SK-N-SH (cell line): ENCODE data around the gene NEURL1. TPM values are rescaled to one million over a fixed set of nuclear protein-coding genes. Genes with fewer than 3 reads are reported as not detected.
A peak's percentile ranks its signal among the peaks of the same experiment; 100 is the strongest.

Source experiments
- CTCF ChIA-PET: fragments of 300-600, 350-600 bp; formaldehyde crosslinking; extraction: SDS; loops from one replicate; lab custom pipeline; 2021; lab: Yijun Ruan, JAX
- POLR2A ChIA-PET: fragments of 350-600 bp; sonication (Branson Sonifier 250); formaldehyde crosslinking; extraction: SDS; loops from one replicate; lab custom pipeline; 2020; ENCODE audit warnings: antibody characterized with exemption, inconsistent platforms; lab: Yijun Ruan, JAX
- DNase-seq: peaks from one replicate; pipeline ENCODE4 v3.0.0; 2012
- H2AFZ ChIP-seq: fragments of 200-600 bp; sonication (generic); 2 replicates; pipeline ENCODE4 v1.8.1; 2016; ENCODE audit warnings: antibody characterized with exemption, mild to moderate bottlenecking, low read depth
- H3F3A ChIP-seq: fragments of 200-600 bp; sonication (generic); replicated peaks from 2 replicates; pipeline ENCODE3; 2016; ENCODE audit warnings: antibody characterized with exemption, mild to moderate bottlenecking; ENCODE audit not compliant: insufficient read depth
- H3K27ac ChIP-seq, 2 experiments: fragments of 200-500 bp in 1 of 2; fragments of 200-600 bp in 1 of 2; sonication (Bioruptor generic) in 1 of 2; sonication (generic), shearing (Covaris generic) in 1 of 2; 2 replicates each; pipeline versions ENCODE4 v1.5.1 to v1.6.1; 2014 to 2016; ENCODE audit warnings: low read depth in 2 of 2, inconsistent platforms in 1 of 2, low read length in 1 of 2, mild to moderate bottlenecking in 1 of 2, mixed read lengths in 1 of 2
- H3K27me3 ChIP-seq: fragments of 200-600 bp; sonication (generic), shearing (Covaris generic); 2 replicates; pipeline ENCODE4 v1.6.1; 2016; ENCODE audit warnings: mixed run types; ENCODE audit not compliant: insufficient read depth
- H3K36me3 ChIP-seq, 2 experiments: fragments of 200-500 bp in 1 of 2; fragments of 200-600 bp in 1 of 2; sonication (Bioruptor generic) in 1 of 2; sonication (generic) in 1 of 2; replicated peaks in 1 of 2; 2 replicates each; pipeline versions ENCODE3 to v1.5.1; 2014 to 2016; ENCODE audit warnings: low read length in 1 of 2, mild to moderate bottlenecking in 1 of 2; ENCODE audit not compliant: insufficient read depth in 2 of 2, control insufficient read depth in 1 of 2
- H3K4me1 ChIP-seq, 2 experiments: fragments of 200-500 bp in 1 of 2; fragments of 200-600 bp in 1 of 2; sonication (Bioruptor generic) in 1 of 2; sonication (generic), shearing (Covaris generic) in 1 of 2; 2 replicates each; pipeline versions ENCODE4 v1.5.1 to v1.6.1; 2014 to 2016; ENCODE audit warnings: low read depth in 1 of 2, low read length in 1 of 2, mixed run types in 1 of 2; ENCODE audit not compliant: insufficient read depth in 2 of 2, control insufficient read depth in 1 of 2
- H3K4me2 ChIP-seq: fragments of 200-600 bp; sonication (generic), shearing (Covaris generic); 2 replicates; pipeline ENCODE4 v1.6.1; 2017; ENCODE audit warnings: mixed run types
- H3K4me3 ChIP-seq, 2 experiments: fragments of 200-500 bp in 1 of 2; fragments of 200-600 bp in 1 of 2; sonication (Bioruptor generic) in 1 of 2; sonication (generic), shearing (Covaris generic) in 1 of 2; 2 replicates each; pipeline versions ENCODE4 v1.5.1 to v1.8.1; 2014 to 2016; ENCODE audit warnings: low read depth in 2 of 2, inconsistent platforms in 1 of 2, low read length in 1 of 2, mild to moderate bottlenecking in 1 of 2, mixed read lengths in 1 of 2, moderate library complexity in 1 of 2
- H3K79me2 ChIP-seq: fragments of 200-600 bp; sonication (generic); 2 replicates; pipeline ENCODE4 v1.8.1; 2017; ENCODE audit warnings: mild to moderate bottlenecking; ENCODE audit not compliant: insufficient read depth
- H3K9ac ChIP-seq: fragments of 200-600 bp; sonication (generic); 2 replicates; pipeline ENCODE4 v1.6.1; 2017; ENCODE audit warnings: mixed run types
- H3K9me2 ChIP-seq: fragments of 200-600 bp; sonication (generic); 2 replicates; pipeline ENCODE4 v1.6.1; 2017; ENCODE audit warnings: mixed run types
- H3K9me3 ChIP-seq: fragments of 200-600 bp; sonication (generic); 2 replicates; pipeline ENCODE4 v1.6.1; 2017; ENCODE audit warnings: mixed run types, mild to moderate bottlenecking, moderate library complexity
- H4K20me1 ChIP-seq: fragments of 200-600 bp; sonication (generic); 2 replicates; pipeline ENCODE4 v1.6.1; 2017; ENCODE audit warnings: mild to moderate bottlenecking, mixed run types; ENCODE audit not compliant: insufficient read depth
- CHD2 ChIP-seq: fragments of 150-350 bp; IDR thresholded peaks from 2 replicates; pipeline ENCODE4 v1.6.1; 2018; ENCODE audit warnings: low read length; ENCODE audit not compliant: partially characterized antibody
- ELF1 ChIP-seq: IDR thresholded peaks from 2 replicates; pipeline ENCODE4 v1.4.0; 2012
- EP300 ChIP-seq, 2 experiments: IDR thresholded peaks; 2 replicates each; pipeline versions ENCODE4 v1.4.0 to v1.6.1; 2012; ENCODE audit warnings: borderline replicate concordance in 1 of 2, low read depth in 1 of 2, low read length in 1 of 2
- EZH2phosphoT487 ChIP-seq: fragments of 200-600 bp; sonication (generic); IDR thresholded peaks from 2 replicates; pipeline ENCODE4 v1.6.1; 2017; ENCODE audit warnings: low read depth, mixed run types, mild to moderate bottlenecking, antibody characterized with exemption, moderate library complexity, borderline replicate concordance
- FOXJ3 ChIP-seq: sonication (generic); formaldehyde crosslinking; IDR thresholded peaks from 2 replicates; pipeline ENCODE4 v1.5.1; 2020; ENCODE audit warnings: mild to moderate bottlenecking, missing genetic modification reagents
- GATA2 ChIP-seq: sonication (generic); formaldehyde crosslinking; IDR thresholded peaks from 2 replicates; pipeline ENCODE4 v1.5.0; 2020; ENCODE audit warnings: mild to moderate bottlenecking, missing genetic modification reagents
- IRF3 ChIP-seq: fragments of 150-350 bp; IDR thresholded peaks from 2 replicates; pipeline ENCODE4 v1.6.1; 2016; ENCODE audit warnings: mild to moderate bottlenecking, low read depth, low read length
- JUND ChIP-seq: IDR thresholded peaks from 2 replicates; pipeline ENCODE4 v1.4.0; 2012
- MEF2A ChIP-seq: IDR thresholded peaks from 2 replicates; pipeline ENCODE4 v1.4.0; 2012; ENCODE audit warnings: low read depth, borderline replicate concordance
- MXI1 ChIP-seq: IDR thresholded peaks from 2 replicates; pipeline ENCODE4 v1.6.1; 2012; ENCODE audit warnings: mild to moderate bottlenecking, low read depth, low read length, improper control_type of control experiment
- NRF1 ChIP-seq: IDR thresholded peaks from 2 replicates; pipeline ENCODE4 v1.6.1; 2012; ENCODE audit warnings: low read depth, mild to moderate bottlenecking, low read length
- PBX3 ChIP-seq: IDR thresholded peaks from 2 replicates; pipeline ENCODE4; 2012
- POLR2AphosphoS5 ChIP-seq: IDR thresholded peaks from 2 replicates; pipeline ENCODE4 v1.6.1; 2012; ENCODE audit warnings: low read depth, low read length
- RAD21 ChIP-seq: IDR thresholded peaks from 2 replicates; pipeline ENCODE4 v1.6.1; 2012; ENCODE audit warnings: mild to moderate bottlenecking, low read length
- RCOR1 ChIP-seq: fragments of 150-350 bp; IDR thresholded peaks from 2 replicates; pipeline ENCODE4 v1.6.1; 2017; ENCODE audit warnings: antibody characterized with exemption, low read length
- REST ChIP-seq: IDR thresholded peaks from 2 replicates; pipeline ENCODE4 v1.6.1; 2012; ENCODE audit warnings: mild to moderate bottlenecking, low read depth, low read length, moderate library complexity
- RFX5 ChIP-seq: IDR thresholded peaks from 2 replicates; pipeline ENCODE4 v1.6.1; 2012; ENCODE audit warnings: mild to moderate bottlenecking, improper control_type of control experiment, low read length
- RXRA ChIP-seq: IDR thresholded peaks from 2 replicates; pipeline ENCODE4 v1.4.0; 2012; ENCODE audit warnings: low read depth, mild to moderate bottlenecking, borderline replicate concordance
- TEAD4 ChIP-seq: IDR thresholded peaks from 2 replicates; pipeline ENCODE4 v1.4.0; 2012; ENCODE audit warnings: mild to moderate bottlenecking, borderline replicate concordance; ENCODE audit not compliant: insufficient read depth
- USF1 ChIP-seq: IDR thresholded peaks from 2 replicates; pipeline ENCODE4 v1.4.0; 2012; ENCODE audit warnings: low read depth, borderline replicate concordance
- USF2 ChIP-seq: fragments of 150-350 bp; IDR thresholded peaks from 2 replicates; pipeline ENCODE4 v1.6.1; 2017; ENCODE audit warnings: antibody characterized with exemption, low read length, low read depth, borderline replicate concordance
- YY1 ChIP-seq: IDR thresholded peaks from 2 replicates; pipeline ENCODE4 v1.4.0; 2012; ENCODE audit warnings: low read depth, mild to moderate bottlenecking
- ZBTB33 ChIP-seq: IDR thresholded peaks from 2 replicates; pipeline ENCODE4 v1.4.0; 2012; ENCODE audit warnings: low read depth, borderline replicate concordance
- WGBS: methylation state at CpG from one replicate; pipeline ENCODE4 v1.1.6; 2017; ENCODE audit warnings: low lambda C conversion rate; 5-methylcytosine and 5-hydroxymethylcytosine counted together
- polyA plus RNA-seq, 3 experiments: library from polyadenylated mRNA; depleted of rRNA; stranded (reverse); fragments of >200 nt; gene quantifications; 2 replicates each; pipeline ENCODE4 v1.2.3, GENCODE V29; 2012

The NEURL1 gene
- polyA plus RNA-seq, 1 of the 3 experiments (the other 2 are of a cell fraction) = 0.05 TPM

- H2AFZ ChIP-seq = no peak overlapping the region
- peaks cover 31% of the 10 kb centered on the region for H3K27me3 ChIP-seq
- H3K79me2 ChIP-seq = no peaks in the 10 kb centered on the region
- peak overlapping the region; percentile 21 to 76; a peak in 3 of 4 replicates for H3K27ac ChIP-seq
- CTCF ChIA-PET = interaction anchor here (0.8 to 3.5 kb wide), 10 partner anchors 8 to 75 kb away, joined by 3 to 27 read pairs (median 5); no protein-coding TSS in a partner anchor
- H3K4me3 ChIP-seq = no peak overlapping the region
- H3F3A ChIP-seq = peaks cover 9% of the 10 kb centered on the region
- H3K36me3 ChIP-seq = no peaks in the 10 kb centered on the region
- peaks cover 0 to 32% of the 10 kb centered on the region in 2 experiments; a peak in 2 of 4 replicates for H3K4me1 ChIP-seq
- no peaks in the 10 kb centered on the region for H3K9me2 ChIP-seq
- no peaks in the 10 kb centered on the region for H3K9me3 ChIP-seq
- 0 out of 2 replicates have a peak overlapping the region, but pooled peaks have one; percentile 16 for H3K4me2 ChIP-seq
- POLR2A ChIA-PET = interaction anchor here (2.4 kb wide), 1 partner anchor 11 kb away, joined by 13 read pairs; no protein-coding TSS in a partner anchor
- whole genome bisulfite sequencing = 42% methylated on average over 7 of the region's 7 CpGs
- peak; percentile 86 for DNase-seq
- H3K9ac ChIP-seq = no peak overlapping the region
- no peaks in the 10 kb centered on the region for H4K20me1 ChIP-seq
- TF ChIP-seq ELF1 (no peak), MEF2A (no peak), RFX5 (no peak), USF1 (peak; percentile 89), USF2 (peak; percentile 70; the same call in 1 of the 2 replicates), ZBTB33 (no peak), RCOR1 (peak; percentile 86), REST (0 out of 2 replicates have a peak, but pooled peaks have one; percentile 4), YY1 (no peak), RXRA (no peak), MXI1 (peak; percentile 87), RAD21 (no peak), EP300 (IDR thresholded peaks at IDR 0.05; ENCODE audit: borderline replicate concordance in 1 of 2, low read depth in 1 of 2, low read length in 1 of 2) (peak in 1 of 2 experiments; percentile 23; a peak in 1 of 4 replicates), IRF3 (no peak), POLR2AphosphoS5 (peak; percentile 14; the same call in 1 of the 2 replicates), JUND (peak; percentile 90), TEAD4 (0 out of 2 replicates have a peak, but pooled peaks have one; percentile 66), FOXJ3 (CRISPR knock-in tag) (no peak), CHD2 (no peak), PBX3 (peak; percentile 74), EZH2phosphoT487 (no peak), NRF1 (no peak), GATA2 (no peak)
These were observed 1.7 kb upstream of the NEURL1 start for GRCh38 chr10:103491729-103492364.
